ENCODE results near the gene YTHDF1.

Gene YTHDF1

GRCh38 chr20:63155266-63156165, 60.4 kb downstream of the YTHDF1 start:
- no peak for DNase-seq (ENCODE audit: low spot score)

- no peak for DNase-seq (ENCODE audit: low spot score)
Observed at GRCh38 chr20:63154395-63154794, 61.5 kb downstream of the YTHDF1 start.

- no peak for DNase-seq (ENCODE audit: low spot score)
Observed at GRCh38 chr20:63153254-63154221, 62.4 kb downstream of the YTHDF1 start.

- DNase-seq (ENCODE audit: low spot score): no peak
Observed at GRCh38 chr20:63152322-63153253, 63.3 kb downstream of the YTHDF1 start.

GRCh38 chr20:63151554-63152321, 64.2 kb downstream of the YTHDF1 start:
- DNase-seq (ENCODE audit: low spot score): no peak

- no peak for DNase-seq (ENCODE audit: low spot score)
Observed at GRCh38 chr20:63150911-63151531, 64.9 kb downstream of the YTHDF1 start.

GRCh38 chr20:63150391-63150898, 65.5 kb downstream of the YTHDF1 start:
- DNase-seq (ENCODE audit: low spot score): no peak

- DNase-seq (ENCODE audit: low spot score): no peak
Observed at GRCh38 chr20:63149531-63150192, 66.3 kb downstream of the YTHDF1 start.

GRCh38 chr20:63148696-63149095, 67.2 kb downstream of the YTHDF1 start:
- no peak for DNase-seq (ENCODE audit: low spot score)

- DNase-seq (ENCODE audit: low spot score): no peak
Observed at GRCh38 chr20:63147532-63147931, 68.4 kb downstream of the YTHDF1 start.

Measured in germinal center (tissue), 1 donor.